ENCODE results near the gene PXDN.
"Not testable (repeated sequence)": the region's sequence is repeated elsewhere in the genome, so short reads cannot be mapped to it uniquely, and the experiment has no call there.

PXDN gene

DNA sequence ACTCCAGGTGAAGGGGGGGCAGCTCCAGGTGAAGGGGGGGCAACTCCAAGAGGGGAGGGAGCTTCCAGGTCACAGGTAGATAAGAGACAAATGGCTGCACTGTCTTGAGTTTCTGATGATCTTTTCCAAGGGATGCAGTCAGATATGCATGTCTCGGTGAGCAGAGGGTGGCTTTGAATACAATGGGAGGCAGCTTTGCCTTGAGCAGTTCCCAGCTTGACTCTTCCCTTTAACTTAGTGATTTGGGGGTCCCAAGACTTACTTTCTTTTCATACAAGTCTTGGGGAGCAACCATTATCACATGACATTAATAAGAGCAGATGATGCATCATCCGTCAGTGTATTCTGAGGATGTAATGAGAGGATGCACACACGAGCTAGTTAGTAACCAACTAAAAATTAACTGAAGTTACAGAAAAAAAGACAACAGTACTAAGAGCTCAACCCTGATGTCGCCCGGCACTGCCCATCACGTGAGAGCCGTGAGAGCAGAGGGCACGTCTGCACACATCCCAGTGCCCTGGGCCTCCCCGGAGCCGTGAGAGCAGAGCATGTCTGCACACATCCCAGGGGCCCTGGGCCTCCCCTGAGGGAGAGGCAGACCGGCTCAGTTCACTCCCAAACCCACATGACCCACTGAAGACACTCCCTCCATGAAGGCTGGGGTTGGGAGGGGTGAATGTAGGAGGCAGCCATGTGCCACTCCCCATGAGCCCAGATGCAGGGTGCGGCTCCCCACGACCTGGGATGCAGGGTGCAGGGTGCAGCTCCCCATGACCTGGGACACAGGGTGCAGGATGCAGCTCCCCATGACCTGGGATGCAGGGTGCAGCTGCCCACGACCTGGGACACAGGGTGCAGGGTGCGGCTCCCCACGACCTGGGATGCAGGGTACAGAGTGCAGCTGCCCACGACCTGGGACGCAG lies 39.4 kb downstream of the PXDN start:
- Mint-ChIP-seq H3K27me3 (no peaks in the 10 kb centered on the region), H3K9me3 (no peaks in the 10 kb centered on the region), H3K36me3 (ENCODE audit: low read depth) (no peaks in the 10 kb centered on the region), H3K27ac (no peak overlapping the region), H3K4me3 (no peak overlapping the region), H3K4me1 (ENCODE audit: low read depth) (peaks cover 5% of the 10 kb centered on the region)
- DNase-seq = no peak

DNA sequence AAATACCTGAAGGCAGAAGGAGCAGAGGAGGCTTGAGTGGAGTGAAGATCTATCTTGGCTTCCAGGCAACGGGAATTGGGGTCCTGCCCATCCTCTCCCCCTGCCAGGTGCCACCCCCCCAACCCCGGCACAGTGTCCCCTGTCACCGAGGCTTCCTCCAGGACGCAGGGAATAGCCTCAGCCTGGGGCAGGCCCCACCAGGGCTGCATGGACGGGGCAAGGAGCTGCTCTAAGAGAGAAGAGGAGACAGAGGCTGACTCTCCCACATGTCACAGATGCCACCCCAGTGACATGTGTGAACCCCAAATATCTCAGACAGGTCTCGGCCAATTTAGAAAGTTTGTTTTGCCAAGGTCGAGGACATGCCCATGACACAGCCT lies 42.1 kb downstream of the PXDN start:
- H3K9me3 Mint-ChIP-seq = no peaks in the 10 kb centered on the region
- H3K27ac Mint-ChIP-seq = no peak overlapping the region
- no peak overlapping the region for H3K4me3 Mint-ChIP-seq
- H3K27me3 Mint-ChIP-seq = no peaks in the 10 kb centered on the region
- H3K36me3 Mint-ChIP-seq (ENCODE audit: low read depth) = no peaks in the 10 kb centered on the region
- DNase-seq = no peak
- H3K4me1 Mint-ChIP-seq (ENCODE audit: low read depth) = no peaks in the 10 kb centered on the region

DNA sequence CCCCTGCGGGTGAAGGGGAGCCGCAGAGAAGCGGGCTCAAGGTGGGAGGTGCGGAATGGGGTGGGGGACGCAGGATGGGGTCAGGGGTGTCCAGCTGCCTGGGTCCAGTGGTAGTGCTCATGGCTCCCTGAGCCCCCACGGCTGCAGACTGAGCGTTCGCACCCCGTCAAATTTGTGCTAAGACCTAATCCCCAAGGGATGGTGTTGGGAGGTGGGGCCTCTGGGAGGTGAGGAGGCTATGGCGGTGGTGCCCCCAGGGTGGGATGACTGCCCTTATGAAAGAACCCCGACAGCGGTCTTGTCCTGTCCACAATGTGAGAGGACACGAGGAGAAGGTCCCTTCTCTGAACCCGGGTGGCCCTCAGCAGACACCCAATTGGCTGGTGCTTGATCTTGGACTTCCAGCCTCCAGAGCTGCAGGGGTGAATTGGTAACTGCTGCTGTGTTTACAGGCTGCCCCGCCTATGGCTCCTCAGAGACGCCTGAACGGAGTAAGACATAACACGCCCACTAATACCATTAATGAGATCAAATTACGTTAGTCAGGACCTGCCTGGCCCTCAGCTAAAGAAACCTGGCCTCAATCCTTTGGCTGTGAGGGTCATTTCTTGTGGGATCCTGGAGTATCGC lies 42.6 kb downstream of the PXDN start:
- Mint-ChIP-seq H3K27ac (no peak overlapping the region), H3K36me3 (ENCODE audit: low read depth) (no peaks in the 10 kb centered on the region), H3K4me1 (ENCODE audit: low read depth) (no peaks in the 10 kb centered on the region), H3K4me3 (no peak overlapping the region), H3K27me3 (no peaks in the 10 kb centered on the region), H3K9me3 (no peaks in the 10 kb centered on the region)
- DNase-seq = no peak

DNA sequence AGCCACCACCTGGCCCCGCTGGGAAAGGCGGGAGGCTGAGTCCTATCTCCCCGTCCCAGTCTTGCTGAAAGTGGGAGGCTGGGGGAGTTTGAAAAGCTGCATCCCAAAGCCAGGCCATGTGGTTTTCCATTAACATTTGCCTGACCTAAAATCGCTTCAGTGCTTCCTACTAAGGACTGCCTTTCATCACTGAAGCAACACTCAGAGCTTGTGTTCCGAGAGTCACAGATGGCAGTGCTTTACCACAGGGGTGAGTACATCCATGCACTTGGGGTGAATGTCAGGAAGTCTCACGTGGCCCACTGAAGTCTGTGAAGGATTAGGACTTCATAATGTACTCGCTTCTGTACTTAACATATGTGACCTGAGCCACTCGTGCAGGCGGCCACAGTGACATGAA lies 43.3 kb downstream of the PXDN start:
- Mint-ChIP-seq H3K36me3 (ENCODE audit: low read depth) (no peaks in the 10 kb centered on the region), H3K4me1 (ENCODE audit: low read depth) (no peaks in the 10 kb centered on the region), H3K27ac (no peak overlapping the region), H3K27me3 (no peaks in the 10 kb centered on the region), H3K4me3 (no peak overlapping the region), H3K9me3 (no peaks in the 10 kb centered on the region)
- DNase-seq = no peak

DNA sequence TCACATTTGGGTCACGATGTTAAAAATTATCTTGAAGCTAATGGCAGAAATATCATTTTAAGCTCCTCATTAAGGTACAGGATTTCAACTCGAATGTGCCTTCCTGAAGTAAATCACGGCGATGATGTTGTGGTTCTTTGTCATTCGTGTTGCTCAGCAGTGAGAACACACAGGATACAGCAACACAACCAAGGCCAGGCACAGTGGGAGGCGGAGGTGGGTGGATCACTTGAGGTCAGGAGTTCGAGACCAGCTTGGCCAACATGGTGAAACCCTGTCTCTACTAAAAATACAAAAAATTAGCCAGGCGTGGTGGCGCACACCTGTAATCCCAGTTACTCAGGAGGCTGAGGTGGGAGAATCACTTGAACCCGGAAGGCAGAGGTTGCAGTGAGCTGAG lies 43.9 kb downstream of the PXDN start:
- not testable (repeated sequence) for H3K9me3 Mint-ChIP-seq; DNase-seq; H3K27me3 Mint-ChIP-seq; H3K36me3 Mint-ChIP-seq (ENCODE audit: low read depth); H3K27ac Mint-ChIP-seq; H3K4me3 Mint-ChIP-seq; H3K4me1 Mint-ChIP-seq (ENCODE audit: low read depth)

DNA sequence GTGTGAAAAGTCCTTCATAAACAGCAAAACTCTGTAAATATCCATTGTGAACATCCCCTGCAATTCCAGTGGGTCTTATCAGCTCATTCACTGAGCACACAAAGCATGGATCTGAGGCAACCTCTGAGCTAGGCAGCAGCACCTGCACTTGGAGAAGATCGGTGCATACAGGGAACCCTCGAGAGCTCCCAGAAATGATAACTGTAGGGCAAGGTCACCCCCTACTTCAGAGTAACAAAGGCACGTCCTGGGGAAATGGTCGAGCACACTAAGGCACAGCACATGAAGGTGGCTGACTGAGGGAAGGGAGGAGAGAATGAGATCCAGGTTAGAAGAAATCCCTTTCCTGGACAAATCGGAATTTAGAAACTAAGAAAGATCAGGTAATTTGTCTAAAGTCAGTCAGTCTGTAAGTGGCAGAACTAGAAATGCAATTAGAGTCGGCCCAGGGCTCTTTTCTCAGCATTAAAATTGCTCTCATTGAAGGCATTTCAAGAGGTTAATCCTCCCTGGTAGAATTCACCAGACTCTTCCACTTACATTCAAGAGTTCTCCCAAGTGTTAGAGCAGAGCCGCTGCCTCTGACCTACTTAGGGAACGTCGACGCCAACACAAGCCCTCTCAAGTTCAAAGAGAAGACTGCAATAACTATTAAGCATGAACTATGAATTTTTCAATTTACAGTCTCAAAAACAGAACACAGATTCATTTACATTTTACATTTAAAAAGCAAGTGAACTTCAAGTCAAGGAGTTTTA lies 45.9 kb downstream of the PXDN start:
- Mint-ChIP-seq H3K36me3 (ENCODE audit: low read depth) (no peaks in the 10 kb centered on the region), H3K9me3 (no peaks in the 10 kb centered on the region), H3K27ac (no peak overlapping the region), H3K4me1 (ENCODE audit: low read depth) (no peaks in the 10 kb centered on the region), H3K4me3 (no peak overlapping the region), H3K27me3 (no peaks in the 10 kb centered on the region)
- DNase-seq = no peak

DNA sequence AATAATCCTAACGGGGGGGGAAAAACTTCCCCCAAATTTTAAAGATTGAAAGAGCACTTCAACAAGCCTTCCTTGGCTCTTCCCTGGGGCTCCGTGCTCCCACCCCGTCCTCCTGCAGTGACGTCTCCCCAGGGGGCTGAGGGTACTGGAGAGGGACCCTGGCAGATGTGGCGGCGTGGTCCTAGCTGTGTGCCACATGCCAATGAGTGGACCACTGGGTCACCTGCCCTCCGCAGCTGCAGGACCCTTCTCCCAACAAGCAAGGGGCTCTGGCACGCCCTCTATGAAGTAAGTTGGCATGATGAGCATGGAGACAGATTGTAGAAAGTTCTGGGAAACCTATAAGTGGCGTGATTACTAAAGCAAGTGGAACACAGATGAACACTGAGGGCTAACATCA lies 46.7 kb downstream of the PXDN start:
- no peaks in the 10 kb centered on the region for H3K9me3 Mint-ChIP-seq
- no peak for DNase-seq
- H3K36me3 Mint-ChIP-seq (ENCODE audit: low read depth) = no peaks in the 10 kb centered on the region
- no peak overlapping the region for H3K27ac Mint-ChIP-seq
- no peaks in the 10 kb centered on the region for H3K27me3 Mint-ChIP-seq
- H3K4me1 Mint-ChIP-seq (ENCODE audit: low read depth) = no peaks in the 10 kb centered on the region
- no peak overlapping the region for H3K4me3 Mint-ChIP-seq

DNA sequence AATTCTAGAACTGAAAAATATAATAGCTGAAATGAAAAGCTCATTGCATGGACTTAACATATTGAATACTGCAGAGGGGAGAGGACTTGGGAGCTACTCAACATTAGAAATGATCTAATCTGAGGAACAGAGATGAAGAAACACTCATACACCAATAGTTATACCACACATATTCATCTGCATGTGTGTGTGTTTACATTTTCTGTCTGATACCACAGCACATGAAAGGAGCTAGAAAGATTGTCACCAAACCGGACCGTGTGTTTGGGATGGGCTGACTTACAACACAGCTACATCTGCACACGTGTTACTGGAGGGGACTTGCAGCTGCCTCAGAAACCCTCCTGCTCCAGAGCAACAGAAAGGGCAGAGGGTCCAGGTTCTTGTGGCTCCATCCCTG lies 47.8 kb downstream of the PXDN start:
- Mint-ChIP-seq H3K9me3 (no peaks in the 10 kb centered on the region), H3K27me3 (no peaks in the 10 kb centered on the region), H3K27ac (no peak overlapping the region), H3K36me3 (ENCODE audit: low read depth) (no peaks in the 10 kb centered on the region), H3K4me1 (ENCODE audit: low read depth) (no peaks in the 10 kb centered on the region), H3K4me3 (no peak overlapping the region)
- DNase-seq = no peak

DNA sequence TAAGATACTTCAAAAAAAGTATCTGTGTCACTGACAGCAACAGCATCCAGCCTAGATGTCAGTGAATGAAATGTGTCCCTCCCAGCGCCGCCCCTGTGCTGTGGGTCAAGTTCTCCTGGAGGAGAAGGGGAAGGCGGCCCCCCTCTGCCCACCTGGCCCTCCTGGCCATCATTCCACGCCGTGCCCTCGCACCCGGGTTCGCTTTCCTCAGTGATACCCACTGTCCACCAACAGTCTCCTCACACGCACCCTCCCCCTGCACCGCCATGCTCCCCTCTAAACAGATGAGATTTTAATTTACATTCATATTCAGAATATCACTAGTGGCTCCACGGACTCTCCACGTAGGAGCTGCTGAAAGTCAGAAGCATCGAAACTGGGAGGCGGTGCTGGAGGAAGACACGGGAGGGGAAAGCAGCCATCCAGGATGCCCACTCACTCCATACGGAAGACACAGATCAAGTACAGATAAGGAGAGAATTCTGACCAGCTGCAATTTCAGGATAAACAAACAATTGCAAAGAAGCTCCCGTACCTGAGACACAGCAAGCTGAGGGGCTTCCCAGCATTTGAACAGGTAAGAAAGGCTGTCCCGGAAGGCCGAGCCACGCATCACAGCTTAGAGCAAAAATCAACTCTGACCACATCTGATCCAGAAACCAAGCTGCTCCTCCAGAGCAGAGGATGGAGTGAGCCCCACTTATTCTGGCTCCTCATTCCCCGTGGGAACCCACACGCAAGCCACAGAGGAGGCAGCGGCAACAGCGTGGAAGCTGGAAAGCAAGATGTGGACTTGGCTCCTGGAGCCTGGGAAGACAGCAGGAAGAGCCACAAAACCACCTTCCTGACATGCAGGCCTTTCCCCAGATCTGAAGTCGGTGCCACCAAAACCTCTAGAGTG lies 49.7 kb downstream of the PXDN start:
- Mint-ChIP-seq H3K27me3 (no peaks in the 10 kb centered on the region), H3K36me3 (ENCODE audit: low read depth) (no peaks in the 10 kb centered on the region)

DNA sequence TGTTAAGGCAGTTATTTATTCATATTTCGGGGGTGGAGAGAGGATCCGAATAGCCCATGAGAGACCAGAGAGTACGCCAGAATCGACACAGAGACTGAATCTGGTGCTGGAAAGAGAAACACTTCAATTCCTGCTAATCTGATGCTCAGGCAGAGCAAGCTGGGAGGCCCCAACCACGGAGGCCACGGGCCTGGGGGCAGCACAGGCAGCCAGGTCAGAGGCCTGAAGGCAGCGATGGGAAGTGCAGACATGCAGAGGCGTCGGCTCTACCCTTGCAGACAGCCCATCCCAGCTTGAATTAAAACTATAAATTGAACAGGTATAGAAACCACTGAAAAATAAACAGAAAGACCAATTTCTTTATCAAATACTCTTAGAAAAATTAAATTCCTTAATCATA lies 50.6 kb downstream of the PXDN start:
- H3K27me3 Mint-ChIP-seq = no peaks in the 10 kb centered on the region
- no peaks in the 10 kb centered on the region for H3K9me3 Mint-ChIP-seq
- H3K27ac Mint-ChIP-seq = no peak overlapping the region
- H3K36me3 Mint-ChIP-seq (ENCODE audit: low read depth) = no peaks in the 10 kb centered on the region
- H3K4me1 Mint-ChIP-seq (ENCODE audit: low read depth) = no peaks in the 10 kb centered on the region
- no peak overlapping the region for H3K4me3 Mint-ChIP-seq
- no peak for DNase-seq

More for the DNA sequence above, 49.7 kb downstream of the PXDN start:
- no peak overlapping the region for H3K27ac Mint-ChIP-seq
- no peak for DNase-seq
- H3K4me1 Mint-ChIP-seq (ENCODE audit: low read depth) = no peaks in the 10 kb centered on the region
- no peak overlapping the region for H3K4me3 Mint-ChIP-seq
- H3K9me3 Mint-ChIP-seq = no peaks in the 10 kb centered on the region

DNA sequence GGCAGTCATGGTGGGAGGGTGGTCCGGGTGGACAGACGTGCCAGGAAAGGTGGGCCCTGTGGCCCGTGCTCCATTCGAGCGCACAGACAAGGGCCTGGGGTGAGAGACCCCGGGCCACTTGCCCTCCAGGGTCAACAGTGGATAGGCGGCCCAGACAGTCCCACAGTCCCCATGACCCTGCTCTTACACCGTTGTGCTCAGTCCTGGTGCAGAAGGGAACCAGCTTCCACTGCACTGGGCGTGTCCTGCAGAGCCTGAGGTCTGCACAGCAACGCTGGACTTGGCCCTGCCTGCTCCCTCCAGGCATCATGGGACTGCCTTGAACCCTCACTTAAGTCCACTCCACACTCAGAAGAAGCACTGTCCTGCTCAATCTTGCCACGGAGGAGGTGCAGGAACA lies 52.0 kb downstream of the PXDN start:
- H3K4me1 Mint-ChIP-seq (ENCODE audit: low read depth) = no peaks in the 10 kb centered on the region
- no peaks in the 10 kb centered on the region for H3K27me3 Mint-ChIP-seq
- H3K27ac Mint-ChIP-seq = no peak overlapping the region
- no peaks in the 10 kb centered on the region for H3K36me3 Mint-ChIP-seq (ENCODE audit: low read depth)
- no peaks in the 10 kb centered on the region for H3K9me3 Mint-ChIP-seq
- DNase-seq = no peak
- H3K4me3 Mint-ChIP-seq = no peak overlapping the region

DNA sequence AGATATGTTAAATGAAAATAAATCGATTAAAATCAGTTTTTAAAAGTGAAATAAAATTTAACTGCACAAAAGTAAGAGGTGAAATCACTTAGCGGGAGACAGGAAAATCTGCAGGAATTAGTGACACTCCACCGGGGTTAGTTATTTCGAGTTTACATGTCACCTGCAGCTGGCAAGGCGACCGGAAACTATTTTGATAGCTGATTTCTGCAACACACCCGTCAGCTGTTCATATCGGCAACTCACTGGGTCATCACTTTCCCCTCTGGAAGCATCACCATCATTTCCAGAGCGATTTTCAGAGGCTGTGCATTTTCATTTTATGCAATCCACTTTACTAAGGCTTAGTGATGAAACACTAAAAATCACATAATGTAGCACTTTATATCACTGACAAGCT lies 52.9 kb downstream of the PXDN start:
- no peak for DNase-seq
- H3K36me3 Mint-ChIP-seq (ENCODE audit: low read depth) = no peaks in the 10 kb centered on the region
- no peak overlapping the region for H3K27ac Mint-ChIP-seq
- H3K4me3 Mint-ChIP-seq = no peak overlapping the region
- no peaks in the 10 kb centered on the region for H3K9me3 Mint-ChIP-seq
- H3K27me3 Mint-ChIP-seq = no peaks in the 10 kb centered on the region
- H3K4me1 Mint-ChIP-seq (ENCODE audit: low read depth) = no peaks in the 10 kb centered on the region

DNA sequence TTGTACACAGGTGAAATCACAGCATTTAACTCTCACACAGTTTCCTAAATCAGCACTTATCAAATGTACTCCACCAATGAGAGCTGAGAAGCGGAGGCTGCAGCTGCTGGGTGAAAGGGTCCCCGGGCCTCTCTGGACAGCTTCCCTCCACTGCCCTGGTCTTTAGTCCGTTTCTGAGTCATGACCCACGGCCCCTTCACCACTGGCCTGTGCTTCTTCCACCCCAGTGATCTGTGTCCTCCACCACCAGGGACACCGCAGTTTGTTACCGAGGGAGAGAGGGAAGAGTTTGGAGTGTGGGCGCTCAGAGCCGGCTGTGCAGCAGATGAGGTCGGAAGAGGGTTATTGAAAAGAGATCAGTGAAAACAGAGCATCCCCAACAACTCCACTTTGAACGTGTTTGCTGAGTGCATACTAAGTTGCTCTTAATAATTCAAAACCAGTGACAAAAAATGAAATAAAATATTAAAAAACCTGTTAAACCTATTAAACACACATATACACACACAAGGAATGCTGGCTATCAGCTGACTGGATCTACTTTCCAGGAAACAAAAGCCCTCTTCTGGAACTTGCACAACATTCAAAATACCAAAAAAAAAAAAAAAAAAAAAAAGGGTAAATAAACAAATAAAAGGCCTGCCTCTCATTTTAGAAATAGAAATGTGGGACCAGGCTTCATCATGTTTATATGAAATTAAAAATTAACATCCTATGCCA lies 54.1 kb downstream of the PXDN start:
- Mint-ChIP-seq H3K27ac (no peak overlapping the region), H3K4me3 (no peak overlapping the region), H3K36me3 (ENCODE audit: low read depth) (no peaks in the 10 kb centered on the region), H3K9me3 (no peaks in the 10 kb centered on the region), H3K27me3 (no peaks in the 10 kb centered on the region), H3K4me1 (ENCODE audit: low read depth) (no peaks in the 10 kb centered on the region)
- DNase-seq = no peak

DNA sequence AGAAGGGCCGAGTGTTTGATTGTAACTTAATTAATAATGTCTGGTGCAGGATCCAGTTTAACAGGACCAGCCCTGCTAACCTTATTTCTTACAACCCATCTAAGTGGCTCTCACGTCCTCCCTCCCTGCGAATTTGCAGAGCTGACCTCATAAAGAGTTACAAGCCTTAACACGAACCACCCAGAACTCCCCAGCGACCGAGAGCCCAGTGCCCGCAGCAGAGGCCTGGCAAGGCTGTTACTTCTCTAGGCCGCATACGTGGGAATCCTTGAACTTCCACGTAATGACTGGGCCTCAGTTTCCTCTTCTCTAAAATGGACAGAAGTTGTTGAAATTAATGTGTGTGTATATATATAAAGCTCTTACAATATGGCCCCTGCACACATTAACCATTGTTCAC lies 55.5 kb downstream of the PXDN start:
- Mint-ChIP-seq H3K4me3 (no peak overlapping the region), H3K36me3 (ENCODE audit: low read depth) (no peaks in the 10 kb centered on the region), H3K4me1 (ENCODE audit: low read depth) (no peaks in the 10 kb centered on the region), H3K27me3 (no peaks in the 10 kb centered on the region), H3K9me3 (no peaks in the 10 kb centered on the region), H3K27ac (no peak overlapping the region)
- no peak for DNase-seq
